Fibroblast of skin of back (primary cell): ENCODE measurements around the gene PDLIM4.

ENCODE experiments used
- DNase-seq: peaks from one replicate; pipeline ENCODE4 v3.0.0-alpha.2; 2013

PDLIM4 gene

DNA sequence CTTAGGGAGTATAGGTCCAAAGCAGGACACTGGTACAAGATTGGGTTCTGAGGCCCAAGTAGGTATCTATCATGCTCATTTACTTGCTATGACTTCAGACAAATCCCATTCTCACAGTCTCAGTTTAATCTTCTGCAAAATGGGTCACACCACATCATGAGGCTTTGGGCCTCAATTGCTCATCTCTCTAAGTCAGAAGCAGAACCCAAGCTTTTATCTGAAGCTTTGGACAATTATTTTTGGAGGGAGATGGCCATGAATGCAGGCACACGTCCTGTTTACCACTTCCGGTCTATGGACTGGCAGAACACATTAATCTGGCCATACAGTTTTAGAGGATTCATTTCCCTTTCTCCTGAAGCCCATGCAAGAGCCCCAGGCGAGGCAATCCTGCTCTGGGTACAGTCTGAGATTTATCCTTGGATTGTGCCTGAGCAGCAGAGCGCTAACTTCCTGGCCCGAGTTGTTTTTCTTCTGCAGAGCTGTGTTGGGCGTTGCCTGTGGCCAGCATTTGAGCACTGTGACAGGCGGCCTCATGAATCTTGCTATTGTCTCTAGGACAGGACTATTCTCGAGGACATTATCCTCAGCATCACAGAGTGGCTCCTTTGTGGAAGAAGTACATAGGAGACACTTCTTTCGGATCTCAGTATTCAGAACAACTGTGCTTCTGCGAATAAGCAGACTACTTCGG, 52.8 kb downstream of the PDLIM4 start:
- peak; percentile 23 for DNase-seq

DNA sequence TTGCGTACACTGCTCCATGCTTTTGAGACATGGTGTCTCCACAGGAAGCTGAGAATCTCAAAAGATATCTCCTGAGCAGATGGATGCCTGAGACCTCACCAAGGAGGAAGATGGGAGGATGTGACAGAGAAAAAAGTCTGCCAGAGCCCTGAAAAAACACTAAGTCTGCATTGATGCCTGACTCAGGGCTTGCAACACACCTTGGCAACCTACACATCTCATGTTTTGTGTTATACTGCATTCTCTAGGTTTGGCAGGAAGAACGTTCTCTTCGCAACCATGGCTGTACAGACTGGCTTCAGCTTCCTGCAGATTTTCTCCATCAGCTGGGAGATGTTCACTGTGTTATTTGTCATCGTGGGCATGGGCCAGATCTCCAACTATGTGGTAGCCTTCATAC, 55.9 kb downstream of the PDLIM4 start:
- no peak for DNase-seq

GRCh38 chr5:132313961-132314432, 56.5 kb downstream of the PDLIM4 start:
- no peak for DNase-seq

DNA sequence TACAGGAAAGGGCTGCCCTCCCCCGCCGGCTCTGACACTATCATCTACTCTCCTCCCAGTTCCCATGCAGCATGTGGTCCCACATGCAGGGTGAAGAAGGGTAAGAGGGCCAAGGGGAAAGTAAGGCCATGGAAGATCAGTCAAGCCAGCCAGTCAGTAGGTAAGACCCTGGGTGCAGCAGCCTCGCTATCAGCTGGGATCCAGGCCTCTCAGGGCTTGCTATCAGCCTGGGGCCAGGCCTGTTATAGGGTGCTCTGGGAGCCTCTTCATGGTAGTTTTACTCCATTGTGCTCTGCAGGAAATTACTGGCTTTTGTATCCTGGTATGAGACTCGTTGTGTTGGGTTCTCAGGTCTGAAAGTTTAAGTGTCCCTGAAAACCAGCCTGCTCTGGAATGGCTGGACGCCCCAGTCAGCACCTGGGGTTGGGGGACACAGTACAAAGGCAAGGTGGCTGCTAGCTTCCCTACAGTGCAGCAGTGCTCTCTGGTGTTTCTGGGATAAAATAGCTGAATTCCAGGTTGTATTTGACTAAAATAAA, 58.1 kb downstream of the PDLIM4 start:
- no peak for DNase-seq

DNA sequence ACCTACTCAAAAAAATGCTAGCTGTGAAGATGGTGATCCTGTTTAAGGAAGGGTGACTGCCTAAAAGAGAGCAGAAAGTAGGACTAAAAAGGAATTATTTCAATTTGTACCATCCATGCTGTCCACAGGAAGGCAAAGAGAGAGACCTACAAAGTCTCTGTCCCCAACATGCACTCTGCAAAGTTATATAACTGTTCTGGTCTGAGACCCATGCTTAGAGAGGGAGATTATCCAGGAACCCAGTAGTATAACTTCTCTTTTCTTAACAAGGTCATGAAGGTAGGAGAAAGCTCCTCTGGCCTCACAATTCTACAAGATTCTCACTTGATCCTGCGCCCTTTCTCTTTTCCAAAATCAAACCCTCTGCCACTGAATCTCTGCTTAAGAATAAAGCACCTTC, 62.5 kb downstream of the PDLIM4 start:
- no peak for DNase-seq

DNA sequence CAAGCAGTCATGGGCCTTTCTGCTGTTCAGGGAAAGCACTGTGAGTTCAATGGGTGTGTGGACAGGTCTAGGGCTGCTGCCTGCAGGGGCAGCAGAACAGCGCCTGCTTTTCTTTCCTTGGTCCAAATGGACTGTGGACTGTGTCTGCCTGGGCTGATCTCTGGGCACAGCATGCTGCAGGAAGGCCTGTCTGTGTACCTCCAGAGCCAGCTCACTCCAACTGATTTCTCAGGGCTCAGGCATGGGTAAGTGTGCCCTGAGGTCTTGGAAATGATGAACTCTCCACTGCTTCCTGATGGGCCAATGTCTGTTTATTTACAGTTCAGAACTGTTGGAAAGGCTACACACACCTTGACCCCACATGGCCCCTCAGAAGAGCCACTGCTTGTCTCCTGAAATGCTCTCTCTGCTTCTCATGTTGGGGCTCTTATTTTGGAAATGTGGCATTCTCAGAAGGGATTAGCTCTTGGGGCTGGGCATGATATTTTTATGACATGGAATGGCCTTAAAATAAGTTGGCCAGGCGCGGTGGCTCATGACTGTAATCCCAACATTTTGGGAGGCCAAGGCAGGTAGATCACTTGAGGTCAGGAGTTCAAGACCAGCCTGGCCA, 63.7 kb downstream of the PDLIM4 start:
- DNase-seq, result no peak

DNA sequence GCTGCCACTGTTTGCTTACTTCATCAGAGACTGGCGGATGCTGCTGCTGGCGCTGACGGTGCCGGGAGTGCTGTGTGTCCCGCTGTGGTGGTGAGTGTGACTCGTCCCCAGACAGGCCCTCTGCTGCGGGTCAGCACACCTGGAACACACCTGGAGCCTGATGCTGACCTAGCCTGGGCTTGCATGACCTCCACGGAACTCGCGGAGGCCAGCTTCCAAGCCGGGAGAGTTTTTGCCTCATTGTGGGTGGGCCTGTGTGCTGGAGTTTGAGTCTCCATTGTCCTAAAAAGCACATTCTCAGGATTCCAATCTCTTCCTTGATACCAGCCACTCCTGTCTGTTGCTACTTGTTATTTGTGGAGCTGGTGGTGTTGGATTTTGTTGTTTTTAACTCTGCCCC, 64.8 kb downstream of the PDLIM4 start:
- DNase-seq, result no peak
